ENCODE measurements around the gene C16orf87. TPM values are rescaled to one million over a fixed set of nuclear protein-coding genes. Genes with fewer than 3 reads are reported as not detected.

The C16orf87 gene
- polyA plus RNA-seq, 1 donor = 24.4 TPM

DNA sequence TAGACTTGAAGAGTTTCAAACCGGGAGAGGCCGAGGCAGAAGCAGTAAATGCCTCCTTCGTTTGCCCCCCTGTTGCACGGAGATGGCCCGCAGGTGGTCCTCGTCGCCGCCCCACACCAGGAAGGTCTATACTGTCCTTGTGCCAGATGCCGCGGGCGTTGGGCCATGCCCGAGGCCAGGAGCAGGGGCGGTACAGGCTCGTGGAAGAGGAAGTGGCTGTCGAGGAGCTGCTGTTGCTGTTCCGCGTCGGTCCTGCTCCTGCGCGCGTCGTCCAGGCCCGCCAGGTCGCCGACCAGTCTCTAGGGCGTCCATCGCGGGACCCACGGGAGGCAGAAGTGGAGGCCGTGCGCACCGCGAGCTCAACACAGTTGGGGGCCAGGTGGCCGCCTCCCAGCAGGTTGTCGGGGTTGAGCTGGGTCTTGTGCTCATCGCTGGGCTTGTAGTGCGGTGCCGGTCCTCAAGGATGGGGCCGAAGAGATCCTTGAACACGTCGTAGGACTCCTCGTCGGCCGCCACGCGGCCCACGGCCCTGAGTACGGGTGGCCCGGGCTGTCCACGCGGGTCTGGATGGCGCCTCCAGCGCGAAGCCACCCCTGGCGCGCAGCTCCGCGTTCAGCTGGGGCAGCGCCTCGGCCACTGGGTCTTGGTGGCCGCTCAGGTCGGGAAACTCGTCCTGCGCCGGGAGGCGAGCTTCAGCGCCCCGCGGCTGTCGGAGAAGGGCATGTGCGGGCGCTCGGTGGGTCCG, 13.1 kb upstream of the C16orf87 start:
- DNase-seq = no peak

DNA sequence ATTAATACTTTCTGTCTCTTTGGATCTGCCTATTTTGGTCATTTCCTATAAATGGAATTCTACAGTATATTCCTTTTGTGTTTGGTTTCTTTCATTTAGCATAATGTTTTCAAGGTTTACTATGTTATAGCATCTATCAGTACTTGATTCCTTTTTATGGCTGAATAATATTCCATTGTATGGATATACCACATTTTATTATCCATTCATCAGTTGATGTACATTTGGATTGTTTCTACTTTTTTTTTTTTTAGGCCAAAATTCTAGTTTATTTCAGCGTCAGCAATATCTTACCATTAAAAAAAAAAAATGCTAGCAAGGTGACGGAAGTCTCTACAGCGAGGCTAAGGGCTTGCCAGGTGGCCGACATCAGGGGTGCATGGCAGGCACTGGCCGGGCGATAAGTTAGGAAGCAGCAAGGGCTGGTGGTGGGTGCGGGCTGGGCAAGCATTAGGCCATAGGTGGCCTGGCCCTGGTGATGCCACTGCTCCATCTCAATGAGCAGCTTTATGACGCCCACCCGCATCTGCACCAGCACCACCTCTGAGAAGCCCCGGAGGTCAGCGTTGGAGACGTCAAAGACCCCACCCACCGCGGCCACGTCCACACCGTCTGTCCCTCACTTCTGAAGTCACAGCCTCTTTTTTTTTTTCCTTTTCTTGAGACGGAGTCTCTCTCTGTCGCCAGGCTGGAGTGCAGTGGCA, 11.4 kb upstream of the C16orf87 start:
- DNase-seq = no peak

DNA sequence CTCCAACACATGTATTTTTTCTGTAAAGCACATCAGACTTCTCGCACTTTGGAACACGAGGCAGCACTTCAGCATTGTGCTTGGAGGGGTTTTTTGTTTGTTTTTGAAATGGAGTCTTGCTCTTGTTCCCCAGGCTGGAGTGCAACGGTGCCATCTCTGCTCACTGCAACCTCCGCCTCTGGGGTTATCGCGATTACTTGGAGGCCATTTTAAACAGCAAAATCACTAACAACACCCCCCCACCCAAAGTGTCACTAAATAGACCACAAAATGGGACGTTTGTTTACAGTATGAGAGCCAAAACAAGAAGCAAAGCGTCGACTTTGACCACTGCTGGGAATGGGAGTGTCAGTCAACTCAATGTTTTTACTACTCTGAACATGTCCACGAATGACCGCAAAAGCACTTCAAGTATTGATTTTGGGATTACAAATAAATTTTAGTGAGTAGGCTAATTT, 9.0 kb upstream of the C16orf87 start:
- no peak for DNase-seq

DNA sequence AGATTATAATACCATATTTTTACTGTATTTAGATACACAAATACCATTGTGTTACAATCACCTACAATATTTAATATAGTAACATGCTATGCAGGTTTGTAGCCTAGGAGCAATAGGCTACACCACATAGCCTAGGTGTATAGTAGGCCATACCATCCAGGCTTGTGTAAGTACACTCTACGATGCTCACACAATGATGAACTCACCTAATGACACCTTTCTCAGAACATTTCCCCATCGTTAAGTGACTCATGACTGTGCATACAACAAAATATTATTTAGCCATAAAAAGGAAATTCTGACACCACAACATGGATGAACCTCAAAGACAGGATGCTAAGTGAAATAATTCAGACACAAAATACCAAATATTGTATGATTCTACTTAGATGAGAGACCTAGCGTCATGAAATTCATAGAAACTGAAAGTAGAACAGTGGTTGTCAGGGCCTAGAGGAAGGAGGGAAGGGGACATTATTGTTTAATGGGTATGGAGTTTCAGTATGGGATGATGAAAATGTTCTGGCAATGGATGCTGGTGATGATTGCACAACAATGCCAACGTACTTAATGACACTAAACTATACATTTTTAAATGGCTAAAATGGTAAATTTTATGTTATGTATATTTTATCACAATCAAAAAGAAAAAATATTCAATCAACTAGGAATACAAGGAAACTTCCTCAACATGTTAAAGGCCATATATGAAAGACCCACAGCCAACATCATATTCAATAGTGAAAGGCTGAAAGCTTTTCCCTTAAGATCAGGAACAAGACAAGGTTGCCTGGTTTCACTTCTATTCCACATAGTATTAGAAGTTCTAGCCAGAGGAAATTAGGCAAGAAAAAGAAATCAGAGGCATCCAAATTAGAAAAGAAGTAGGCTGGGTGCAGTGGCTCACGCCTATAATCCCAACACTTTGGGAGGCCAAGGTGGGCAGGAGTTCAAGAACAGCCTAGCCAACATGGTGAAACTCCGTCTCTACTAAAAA, 5.9 kb upstream of the C16orf87 start:
- no peak for DNase-seq

DNA sequence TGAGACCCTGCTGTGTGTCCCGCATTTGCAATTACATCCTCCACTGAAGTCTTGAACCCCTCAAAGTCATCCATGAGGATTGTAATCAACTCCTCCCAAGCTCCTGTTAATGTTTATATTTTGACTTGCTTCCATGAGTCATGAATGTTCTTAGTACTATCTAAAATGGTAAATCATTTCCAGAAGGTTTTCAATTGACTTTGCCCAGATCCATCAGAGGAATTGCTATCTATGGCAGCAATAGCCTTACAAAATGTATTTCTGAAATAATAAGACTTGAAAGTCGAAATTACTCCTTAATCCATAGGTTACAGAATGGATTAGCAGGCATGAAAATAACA, 2.5 kb upstream of the C16orf87 start:
- DNase-seq = no peak

DNA sequence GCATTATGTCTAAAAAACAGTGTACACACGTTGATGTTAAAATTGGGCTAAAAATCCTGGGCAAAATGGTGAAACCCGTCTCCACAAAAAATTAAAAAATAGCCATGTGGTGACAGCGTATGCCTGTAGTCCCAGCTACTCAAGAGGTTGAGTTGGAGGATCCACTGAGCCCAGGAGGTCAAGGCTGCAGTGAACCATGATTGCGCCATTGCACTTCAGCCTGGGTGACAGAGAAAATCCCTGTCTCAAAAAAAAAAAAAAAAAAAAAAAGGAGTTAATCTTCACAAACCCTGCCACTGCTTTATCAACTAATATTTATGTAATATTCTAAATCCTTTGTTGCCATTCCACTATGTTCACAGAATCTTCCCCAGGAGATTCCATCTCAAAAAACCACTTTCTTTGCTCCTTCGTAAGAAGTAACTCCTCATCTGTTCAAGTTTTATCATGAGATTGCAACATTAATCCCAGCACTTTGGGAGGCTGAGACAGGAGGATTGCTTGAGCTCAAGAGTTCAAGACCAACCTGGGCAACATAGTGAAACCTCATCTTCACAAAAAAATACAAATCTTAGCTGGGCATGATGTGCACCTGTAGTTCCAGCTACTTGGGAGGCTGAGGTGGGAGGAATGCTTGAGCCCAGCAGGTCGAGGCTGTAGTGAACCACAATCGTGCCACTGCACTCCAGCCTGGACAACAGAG, 1.9 kb upstream of the C16orf87 start:
- DNase-seq = no peak

DNA sequence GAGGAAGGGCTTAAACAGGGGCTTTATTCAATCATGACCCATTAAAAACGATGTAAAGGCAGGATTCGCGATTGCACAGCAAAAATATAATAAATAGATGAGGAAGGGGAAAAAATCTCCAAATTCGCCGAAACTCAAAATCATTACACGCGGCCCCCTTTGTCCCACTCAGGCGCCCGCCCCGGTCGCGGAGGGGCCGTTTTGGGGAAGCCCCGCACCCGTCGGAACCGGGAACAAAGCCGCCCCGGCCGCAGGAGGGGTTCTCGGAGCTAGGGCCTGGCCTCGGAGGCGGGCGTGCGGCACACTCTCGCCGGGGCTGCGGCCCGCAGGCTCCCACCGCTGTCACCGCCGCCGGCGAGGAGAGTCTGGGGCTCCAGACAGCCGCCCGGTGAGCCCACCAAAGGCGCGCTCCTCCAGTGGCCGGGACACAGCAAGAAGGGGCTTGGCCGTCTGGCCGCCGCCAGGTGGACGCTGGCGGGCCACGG, 521 bp downstream of the C16orf87 start:
- DNase-seq = peak; percentile 38

DNA sequence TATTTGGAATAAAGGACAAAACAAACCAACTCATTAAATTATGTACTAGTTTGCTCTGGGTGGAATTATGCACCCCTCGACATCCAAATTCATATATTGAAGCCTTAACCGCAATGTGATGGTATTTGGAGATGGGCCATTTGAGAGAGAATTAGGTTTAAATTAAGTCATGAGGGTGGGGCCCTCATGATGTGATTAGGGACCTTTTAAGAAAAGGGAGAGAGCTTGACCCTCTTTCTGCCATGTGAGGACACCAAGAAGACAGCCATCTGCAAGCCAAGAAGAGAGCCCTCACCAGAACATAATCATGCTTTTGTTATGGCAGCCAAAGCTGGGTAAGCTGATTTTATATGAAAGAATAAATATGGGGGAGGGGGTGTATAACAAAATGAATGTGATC, 2.0 kb downstream of the C16orf87 start:
- no peak for DNase-seq

DNA sequence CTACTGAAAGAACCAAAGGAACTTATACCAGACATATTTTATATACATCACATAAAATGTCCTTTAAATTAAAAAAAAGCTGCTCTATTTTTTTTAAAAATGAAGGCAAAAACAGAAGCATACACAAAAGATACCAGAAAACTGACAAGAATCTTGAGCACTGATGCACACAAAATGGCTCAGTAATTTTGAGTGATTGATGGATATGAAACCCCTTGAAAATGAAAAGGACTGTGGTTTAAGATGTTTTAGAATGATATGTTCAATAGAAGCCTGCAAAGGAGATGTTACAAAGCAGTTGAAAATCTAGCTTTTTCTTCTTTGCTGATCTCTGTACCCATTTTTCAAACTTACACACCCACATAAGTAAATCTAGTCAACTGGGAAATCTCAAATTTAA, 2.7 kb downstream of the C16orf87 start:
- DNase-seq = no peak

DNA sequence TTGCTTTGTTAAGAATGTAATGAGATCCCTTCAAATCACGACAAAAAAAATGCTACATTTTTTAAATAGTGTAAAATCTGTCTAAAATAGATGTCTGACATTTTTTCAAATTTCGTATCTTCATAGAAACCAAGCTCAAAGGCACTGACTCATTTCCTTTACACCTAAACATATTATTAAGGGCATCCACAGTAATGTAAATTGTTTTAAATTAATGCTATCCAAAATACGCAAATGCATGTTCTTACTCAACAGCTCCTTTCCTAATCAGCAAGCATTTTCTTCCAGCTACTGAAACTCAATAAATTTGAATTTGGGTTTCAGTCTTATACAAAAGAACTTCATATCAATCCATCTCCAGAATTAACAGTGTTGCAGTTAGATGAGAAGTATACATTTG, 4.3 kb downstream of the C16orf87 start:
- DNase-seq = no peak

DNA sequence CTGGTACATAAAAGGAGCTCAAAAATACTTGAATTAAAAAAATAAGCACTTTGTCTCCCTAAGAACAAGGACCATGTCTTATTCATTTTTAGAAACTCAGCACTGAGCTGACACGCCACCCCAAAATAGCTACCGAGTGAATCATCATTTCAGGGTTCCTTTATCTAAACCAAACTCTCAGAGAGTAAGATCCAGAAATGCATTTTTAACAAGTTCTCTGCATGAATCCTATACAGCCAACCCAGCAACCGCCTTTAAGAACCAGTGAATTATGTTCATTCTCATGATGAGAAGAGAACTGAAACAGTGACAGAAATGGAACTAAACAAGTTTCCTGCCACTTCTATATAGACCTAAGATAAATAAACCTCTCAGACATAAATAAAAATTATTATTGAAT, 8.7 kb downstream of the C16orf87 start:
- no peak for DNase-seq

DNA sequence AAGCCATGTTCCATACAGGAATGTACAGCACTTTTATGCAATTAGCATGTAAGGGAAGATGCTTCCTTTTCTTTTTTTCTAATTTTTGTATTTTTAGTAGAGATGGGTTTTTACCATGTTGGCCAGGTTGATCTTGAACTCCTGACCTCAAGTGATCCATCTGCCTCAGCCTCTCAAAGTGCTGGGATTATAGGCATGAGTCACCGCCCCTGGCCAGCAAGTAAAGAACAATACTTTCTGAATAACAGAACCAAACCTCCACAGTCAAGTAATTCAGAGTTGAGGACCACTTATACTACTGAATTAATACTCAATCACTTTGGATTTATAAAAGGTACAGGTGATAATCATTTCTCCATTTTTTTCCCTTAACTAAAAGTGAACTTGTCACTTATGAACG, 13.0 kb downstream of the C16orf87 start:
- no peak for DNase-seq

DNA sequence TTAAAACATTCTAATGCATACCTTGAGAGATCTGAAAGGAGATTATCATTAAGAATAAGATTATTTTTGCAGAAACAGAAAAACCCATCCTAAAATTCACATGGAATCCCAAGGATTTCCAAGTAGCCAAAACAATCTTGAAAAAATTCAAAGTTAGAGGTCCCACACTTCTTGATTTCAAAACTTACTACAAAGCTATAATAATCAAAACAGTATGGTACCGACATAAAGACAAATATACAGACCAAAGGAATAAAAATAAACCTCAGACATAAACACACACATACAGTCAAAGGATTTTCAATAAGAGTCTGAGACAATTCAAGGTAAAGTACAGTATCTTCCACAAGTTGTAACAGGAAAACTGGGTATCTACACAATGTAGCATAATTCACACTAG, 16.2 kb downstream of the C16orf87 start:
- DNase-seq = no peak

DNA sequence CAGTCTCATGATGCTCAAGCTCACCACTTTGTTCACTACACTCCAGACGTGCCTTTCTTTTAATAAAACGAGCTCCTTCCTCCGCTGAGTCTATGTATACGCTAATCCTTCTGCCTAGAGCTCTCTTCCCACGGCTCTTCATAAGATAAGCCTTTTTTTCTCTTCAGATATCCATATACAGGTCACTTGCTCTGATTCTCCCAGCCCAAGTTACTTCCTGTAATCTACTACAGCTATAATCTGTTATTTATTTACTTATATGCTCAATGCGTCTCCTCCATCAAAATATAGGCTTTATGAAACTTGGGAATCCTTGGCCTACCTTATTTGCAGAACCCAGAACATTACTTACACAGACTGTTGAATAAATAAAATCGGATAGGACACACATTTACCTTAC, 17.4 kb downstream of the C16orf87 start:
- no peak for DNase-seq

DNA sequence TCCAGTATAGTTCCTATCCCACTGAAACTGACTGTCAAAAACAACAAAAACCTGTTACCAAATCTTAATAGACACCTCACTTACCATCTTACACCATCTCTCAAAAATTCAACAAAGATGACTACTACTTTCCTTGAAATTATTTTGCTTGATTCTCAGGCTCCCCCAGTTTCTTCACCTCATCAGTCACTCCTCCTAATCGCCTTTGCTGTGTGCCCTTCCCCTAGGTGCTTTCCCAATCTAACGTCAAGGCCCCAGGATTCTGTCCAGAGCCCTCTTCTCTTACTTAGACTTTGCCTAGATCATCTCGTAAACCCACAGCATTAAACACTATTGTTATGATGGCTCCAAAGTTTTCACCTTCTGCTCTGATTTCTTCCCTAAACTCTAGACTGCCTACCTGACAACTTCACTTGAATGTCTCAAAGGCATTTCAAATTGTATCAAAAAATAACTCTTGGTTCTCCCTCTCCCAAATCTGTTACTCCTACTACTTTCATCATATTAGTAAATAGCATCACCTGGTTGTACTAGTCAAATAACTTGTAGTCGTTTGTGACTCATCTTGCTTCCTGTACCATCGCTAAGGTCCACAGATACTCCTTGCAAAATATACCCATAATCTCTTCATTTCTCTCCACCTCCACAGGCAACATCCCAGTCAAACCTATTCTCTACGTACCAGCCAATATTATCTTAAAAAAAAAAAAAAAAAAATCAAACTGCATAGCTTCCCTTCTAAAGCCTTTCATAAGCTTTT, 18.0 kb downstream of the C16orf87 start:
- no peak for DNase-seq

DNA sequence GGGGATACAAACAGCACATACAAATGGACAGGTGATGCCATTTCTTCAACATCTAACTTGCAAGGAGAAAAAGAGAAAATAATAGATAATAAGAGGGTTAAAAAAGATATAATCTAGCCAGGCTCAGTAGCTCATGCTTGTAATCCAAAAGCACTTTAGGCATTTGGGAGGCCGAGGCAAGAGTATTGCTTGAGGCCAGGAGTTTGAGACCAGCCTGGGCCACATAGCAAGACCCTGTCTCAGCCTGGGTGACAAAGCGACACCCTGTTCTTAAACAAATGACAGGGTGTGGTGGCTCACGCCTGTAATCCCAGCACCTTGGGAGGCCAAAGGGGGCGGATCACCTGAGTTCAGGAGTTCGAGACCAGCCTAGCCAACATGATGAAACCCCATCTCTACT, 19.3 kb downstream of the C16orf87 start:
- DNase-seq = no peak

DNA sequence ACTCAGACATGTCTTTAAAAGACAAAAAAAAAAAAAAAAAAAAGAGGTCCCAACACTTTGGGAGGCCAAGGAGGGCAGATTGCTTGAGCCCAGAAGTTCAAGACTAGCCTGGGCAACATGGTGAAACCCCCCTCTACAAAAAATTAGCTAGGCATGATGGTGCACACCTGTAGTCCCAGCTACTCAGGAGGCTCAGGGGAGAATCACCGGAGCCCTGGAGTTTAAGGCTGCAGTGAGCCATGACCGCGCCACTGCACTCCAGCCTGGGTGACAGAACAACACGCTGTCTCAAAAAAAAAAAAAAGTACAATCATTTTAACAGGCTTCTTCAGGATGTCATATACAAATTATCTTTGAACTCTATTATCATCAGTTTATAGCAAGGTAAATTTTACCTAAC, 22.0 kb downstream of the C16orf87 start:
- no peak for DNase-seq

DNA sequence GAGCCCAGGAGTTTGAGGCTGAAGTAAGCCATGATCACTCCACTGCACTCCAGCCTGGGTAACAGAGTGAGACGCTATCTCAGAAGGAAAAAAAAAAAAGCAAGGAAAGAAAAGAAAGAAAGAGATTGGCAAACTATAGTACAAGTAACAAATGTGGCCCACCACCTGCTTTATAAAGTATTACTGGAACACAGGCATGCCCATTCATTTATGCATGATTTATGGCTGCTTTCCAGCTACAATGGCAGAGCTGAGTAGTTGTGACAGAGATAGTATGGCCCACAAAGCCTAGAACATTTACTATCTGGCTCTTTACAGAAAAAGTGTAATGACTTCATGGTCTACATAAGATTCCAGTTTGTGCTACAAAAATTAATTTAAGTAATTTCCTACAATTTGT, 23.6 kb downstream of the C16orf87 start:
- DNase-seq = no peak

DNA sequence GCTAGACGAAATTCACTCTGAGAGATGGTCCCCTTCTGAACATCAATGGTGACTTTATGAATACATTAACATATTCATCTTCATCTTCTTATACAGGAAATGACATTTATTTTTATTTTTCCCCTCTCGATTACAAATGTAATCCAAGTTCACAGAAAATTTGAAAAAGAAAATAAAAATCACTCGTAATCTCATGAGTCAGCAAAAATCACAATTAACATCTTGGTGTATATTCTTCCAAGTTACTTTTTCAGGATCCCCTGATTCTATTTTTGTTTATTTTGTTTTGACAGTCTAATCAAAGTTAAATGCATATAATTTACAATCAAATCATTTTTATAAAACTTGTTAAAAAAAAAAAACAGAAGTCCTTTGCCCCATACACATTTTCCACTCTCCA, 27.6 kb downstream of the C16orf87 start:
- no peak for DNase-seq

DNA sequence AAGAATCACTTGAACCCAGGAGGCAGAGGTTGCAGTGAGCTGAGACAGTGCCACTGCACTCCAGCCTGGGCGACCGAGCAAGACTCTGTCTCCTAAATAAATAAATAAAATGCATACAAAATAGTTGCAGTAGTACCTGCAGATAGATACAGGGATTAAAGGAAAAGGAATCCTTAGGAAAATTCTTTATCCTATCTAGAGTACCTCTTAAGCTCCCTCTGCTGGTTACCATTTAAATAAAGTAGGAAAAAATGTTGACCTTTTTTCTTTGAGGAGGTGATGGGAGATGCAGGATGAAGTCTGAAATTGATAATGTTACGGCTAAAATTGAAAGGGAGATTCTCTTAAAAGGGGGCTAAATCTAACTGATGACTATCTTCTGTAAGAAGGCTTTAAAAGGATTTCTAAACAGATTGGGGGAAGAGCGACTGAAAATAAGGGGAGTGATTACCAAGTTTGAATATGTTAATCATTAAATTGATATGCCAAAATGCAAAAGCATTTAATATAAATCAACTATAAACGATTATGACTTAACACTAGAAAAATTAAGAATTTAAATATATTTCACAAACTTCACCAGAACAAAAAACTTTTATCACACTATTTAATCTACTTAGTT, 29.4 kb downstream of the C16orf87 start:
- no peak for DNase-seq

DNA sequence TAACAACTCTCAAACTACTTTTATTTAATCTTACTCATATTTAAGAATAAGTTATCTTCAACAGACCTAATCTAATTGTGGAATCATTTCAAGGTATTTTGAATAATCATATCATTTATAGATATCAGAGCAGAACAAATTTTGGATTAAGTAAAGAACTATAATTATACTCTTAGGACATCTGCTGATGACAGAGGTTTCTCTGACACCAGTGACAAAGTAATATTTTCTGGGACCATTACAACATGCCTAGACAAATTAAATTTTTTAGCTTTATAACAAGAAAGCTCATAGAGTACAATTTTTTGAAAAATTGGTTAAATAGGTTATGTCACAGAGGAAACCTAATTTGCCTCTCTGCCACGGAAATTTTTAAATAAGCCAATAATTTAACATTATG, 30.5 kb downstream of the C16orf87 start:
- DNase-seq = no peak

Measured in hindlimb muscle (tissue), 1 donor.